LNCAP (cell line): ENCODE results near the gene ARHGEF26.

Experiments used
- CTCF ChIP-seq: fragments of 450-650 bp; IDR thresholded peaks from 2 replicates; pipeline ENCODE4 v1.5.1; 2017; ENCODE audit warnings: mild to moderate bottlenecking

The ARHGEF26 gene

GRCh38 chr3:154301561-154301960, 180.4 kb downstream of the ARHGEF26 start:
- no peak for TF ChIP-seq CTCF

- no peak for TF ChIP-seq CTCF
These were observed 183.1 kb downstream of the ARHGEF26 start for GRCh38 chr3:154304116-154304786.

- no peak for TF ChIP-seq CTCF
These were observed 183.7 kb downstream of the ARHGEF26 start for GRCh38 chr3:154304936-154305335.

GRCh38 chr3:154307363-154307762, 186.2 kb downstream of the ARHGEF26 start:
- TF ChIP-seq CTCF: no peak
